Adrenal gland (tissue), 12 donors: ENCODE data around the gene RHO. TPM values are rescaled to one million over a fixed set of nuclear protein-coding genes. Genes with fewer than 3 reads are reported as not detected.
"Not testable (repeated sequence)": the region's sequence is repeated elsewhere in the genome, so short reads cannot be mapped to it uniquely, and the experiment has no call there.

Experiments
- DNase-seq, 7 donors: peaks; one replicate each; pipeline ENCODE4 v3.0.0-alpha.2; 2019 to 2020
- H3K27ac ChIP-seq, 5 donors: fragments of 200-600 bp; sonication (generic) in 4 of 5; 1 replicate in 3 of 5; 2 replicates in 2 of 5; pipeline versions ENCODE4 v1.5.1 to v1.8.0; 2016 to 2020; ENCODE audit warnings: mild to moderate bottlenecking in 1 of 5
- H3K27me3 ChIP-seq: fragments of 200-600 bp; 2 replicates; pipeline ENCODE4 v1.8.0; 2021
- H3K36me3 ChIP-seq, 2 donors: fragments of 200-600 bp; replicated peaks in 1 of 2; 1 replicate in 1 of 2; 2 replicates in 1 of 2; pipeline versions ENCODE4 v1.5.1 to v1.8.0; 2018 to 2022
- H3K4me1 ChIP-seq, 2 donors: fragments of 200-600 bp; replicated peaks in 1 of 2; 1 replicate in 1 of 2; 2 replicates in 1 of 2; pipeline versions ENCODE4 v1.5.1 to v1.8.0; 2018 to 2021
- H3K4me3 ChIP-seq, 4 donors: fragments of 200-600 bp; sonication (generic) in 3 of 4; one replicate each; pipeline ENCODE4 v1.5.1; 2016 to 2018
- H3K9me3 ChIP-seq, 3 donors: fragments of 200-600 bp; sonication (generic) in 1 of 3; replicated peaks in 1 of 3; 1 replicate in 2 of 3; 2 replicates in 1 of 3; pipeline versions ENCODE4 v1.5.1 to v1.8.0; 2016 to 2021
- POLR2A ChIP-seq, 2 donors: fragments of 450-650 bp; IDR thresholded peaks; one replicate each; pipeline ENCODE4 v1.6.1; 2017; ENCODE audit warnings: antibody characterized with exemption in 2 of 2, mild to moderate bottlenecking in 2 of 2, moderate library complexity in 1 of 2
- WGBS, 4 donors: extraction: QIAGEN DNeasy Blood & Tissue Kit in 2 of 4; methylation state at CpG; one replicate each; pipeline versions ENCODE4 v1.1.5 to v1.1.7; 2013 to 2017; 5-methylcytosine and 5-hydroxymethylcytosine counted together
- intact Hi-C, 2 donors: fragments of 100-400 bp; cut with DNase I; formaldehyde crosslinking; loops; one replicate each; pipeline versions ENCODE4 v1.14.1 to v1.15.0; 2022 to 2023
- polyA plus RNA-seq, 3 donors: library from polyadenylated mRNA; stranded (reverse); fragments of 200-250 nt in 2 of 3; fragments of 350-450 nt in 1 of 3; fragmentation: Illumina TruSeq in 1 of 3; extraction: RNeasy Lipid Tissue Mini Kit (QIAGEN cat#74804) in 1 of 3; gene quantifications; one replicate each; pipeline ENCODE4 v1.2.3, GENCODE V29; 2013 to 2014
- total RNA-seq, 9 donors: library from RNA; depleted of rRNA in 4 of 9; stranded (reverse); fragments of >200 nt in 4 of 9; fragments of 120-200 nt in 1 of 9; fragmentation: NEBNext Ultra II Directional in 1 of 9; extraction: Animal tissue kit (Norgen Biotek cat#: 25700) in 1 of 9; gene quantifications; one replicate each; pipeline versions ENCODE4 v1.1.0 to v1.2.4, GENCODE V29; 2013 to 2023
- TF ChIP-seq, protein P1 (sequence below), 6 experiments: fragments of 450-650 bp in 4 of 6; fragments of 200-600 bp in 2 of 6; sonication (generic) in 1 of 6; IDR thresholded peaks; 1 replicate in 5 of 6; 2 replicates in 1 of 6; pipeline versions ENCODE4 v1.5.1 to v1.8.0; 2016 to 2021; ENCODE audit warnings: antibody characterized with exemption in 6 of 6, mild to moderate bottlenecking in 2 of 6, moderate library complexity in 1 of 6
- donor health status: healthy with polysubstance abuse.
- donor health status: Bipolar disorder and iron deficiency.
- donor health status: DM: yes; HTN: yes; CAD: no.
- donor health status: DM: no; HTN: no; CAD: no.
- donor health status: DM: no; HTN: no; CAD: no.
- donor health status: DM: yes; HTN: yes; CAD: no.

Gene RHO
- total and polyA plus RNA-seq, 12 donors, result not detected

GRCh38 chr3:129487183-129487867 is 41.1 kb upstream of the RHO start:
- peaks cover 0 to 7% of the 10 kb centered on the region in 2 donors for H3K36me3 ChIP-seq
- no peak overlapping the region for H3K4me3 ChIP-seq
- intact Hi-C loops, result loop anchor here (5.0 to 10.0 kb wide), 2 partner anchors 120 to 337 kb away; partner anchors contain the start of gene PLXND1 (in 1 of the 2)
- H3K4me1 ChIP-seq, result peaks cover 23 to 34% of the 10 kb centered on the region in 2 donors
- 86 to 95% (median 87%) methylated on average over 5 to 13 of the region's 13 CpGs for WGBS, 4 donors
- no peaks in the 10 kb centered on the region for H3K9me3 ChIP-seq
- peak overlapping the region in 3 of 5 donors; percentile 57 to 94 (median 78) for H3K27ac ChIP-seq
- H3K27me3 ChIP-seq, result no peaks in the 10 kb centered on the region
- DNase-seq, result no peak
- TF ChIP-seq, protein P1, sequence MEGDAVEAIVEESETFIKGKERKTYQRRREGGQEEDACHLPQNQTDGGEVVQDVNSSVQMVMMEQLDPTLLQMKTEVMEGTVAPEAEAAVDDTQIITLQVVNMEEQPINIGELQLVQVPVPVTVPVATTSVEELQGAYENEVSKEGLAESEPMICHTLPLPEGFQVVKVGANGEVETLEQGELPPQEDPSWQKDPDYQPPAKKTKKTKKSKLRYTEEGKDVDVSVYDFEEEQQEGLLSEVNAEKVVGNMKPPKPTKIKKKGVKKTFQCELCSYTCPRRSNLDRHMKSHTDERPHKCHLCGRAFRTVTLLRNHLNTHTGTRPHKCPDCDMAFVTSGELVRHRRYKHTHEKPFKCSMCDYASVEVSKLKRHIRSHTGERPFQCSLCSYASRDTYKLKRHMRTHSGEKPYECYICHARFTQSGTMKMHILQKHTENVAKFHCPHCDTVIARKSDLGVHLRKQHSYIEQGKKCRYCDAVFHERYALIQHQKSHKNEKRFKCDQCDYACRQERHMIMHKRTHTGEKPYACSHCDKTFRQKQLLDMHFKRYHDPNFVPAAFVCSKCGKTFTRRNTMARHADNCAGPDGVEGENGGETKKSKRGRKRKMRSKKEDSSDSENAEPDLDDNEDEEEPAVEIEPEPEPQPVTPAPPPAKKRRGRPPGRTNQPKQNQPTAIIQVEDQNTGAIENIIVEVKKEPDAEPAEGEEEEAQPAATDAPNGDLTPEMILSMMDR (IDR thresholded peaks at IDR 0.05), result no peak
- TF ChIP-seq POLR2A (IDR thresholded peaks at IDR 0.05), result no peak

- intact Hi-C loops, result loop anchor here (5.0 to 10.0 kb wide), 2 partner anchors 119 to 337 kb away; partner anchors contain the start of gene PLXND1 (in 1 of the 2)
- 74 to 94% (median 89%) methylated on average over 3 to 4 of the region's 4 CpGs for WGBS, 4 donors
- not testable (repeated sequence) for DNase-seq, H3K4me3 ChIP-seq, H3K36me3 ChIP-seq, H3K9me3 ChIP-seq, H3K27me3 ChIP-seq
- Histone ChIP-seq H3K27ac (peak overlapping the region in 2 of 5 donors; percentile 78 to 94), H3K4me1 (peaks cover 23 to 34% of the 10 kb centered on the region in 2 donors)
Observed at GRCh38 chr3:129487868-129488335, 40.5 kb upstream of the RHO start.

DNA sequence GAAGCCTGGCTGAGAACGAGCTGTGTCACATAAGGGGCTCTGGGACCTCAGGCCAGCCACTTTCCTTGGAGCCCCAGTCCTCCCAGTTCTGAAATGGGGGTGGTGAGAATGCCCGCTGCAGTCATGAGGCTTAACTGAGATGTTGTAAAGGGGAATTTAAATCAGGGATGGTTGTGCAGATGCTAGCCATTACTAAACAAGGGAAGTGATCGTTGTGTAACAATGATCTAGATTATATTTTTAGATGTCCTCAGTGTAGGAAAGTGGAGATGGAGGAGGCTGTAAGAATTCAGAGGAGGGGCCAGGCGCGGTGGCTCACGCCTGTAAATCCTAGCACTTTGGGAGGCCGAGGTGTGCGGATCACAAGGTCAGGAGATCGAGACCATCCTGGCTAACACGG is 39.2 kb upstream of the RHO start:
- Histone ChIP-seq H3K4me1 (peaks cover 25 to 38% of the 10 kb centered on the region in 2 donors), H3K27ac (peak overlapping the region in 3 of 5 donors; percentile 19 to 89 (median 74))
- intact Hi-C loops, result loop anchor here (5.0 to 10.0 kb wide), 2 partner anchors 118 to 336 kb away; partner anchors contain the start of gene PLXND1 (in 1 of the 2)
- 77 to 92% (median 86%) methylated on average over 10 of the region's 10 CpGs for WGBS, 4 donors
- not testable (repeated sequence) for H3K36me3 ChIP-seq, H3K27me3 ChIP-seq, H3K4me3 ChIP-seq, H3K9me3 ChIP-seq
- peak in 1 of 7 donors; percentile 29 for DNase-seq

GRCh38 chr3:129490273-129490675 is 38.2 kb upstream of the RHO start:
- Histone ChIP-seq H3K4me1 (peaks cover 30 to 38% of the 10 kb centered on the region in 2 donors), H3K4me3 (no peak overlapping the region), H3K27ac (peak overlapping the region in 4 of 5 donors; percentile 63 to 91 (median 84)), H3K9me3 (no peaks in the 10 kb centered on the region), H3K27me3 (no peaks in the 10 kb centered on the region), H3K36me3 (peaks cover 0 to 7% of the 10 kb centered on the region in 2 donors)
- DNase-seq, result peak; percentile 88 to 95 (median 93)
- intact Hi-C loops, result loop anchor here (5.0 to 10.0 kb wide), 2 partner anchors 117 to 335 kb away; partner anchors contain the start of gene PLXND1 (in 1 of the 2)
- WGBS, 4 donors, result 15 to 23% (median 18%) methylated on average over 5 of the region's 5 CpGs
- TF ChIP-seq POLR2A (IDR thresholded peaks at IDR 0.05), result peak in 1 of 2 donors; percentile 28
- TF ChIP-seq, protein P1 (IDR thresholded peaks at IDR 0.05), result peak; percentile 76 to 93 (median 90)

DNA sequence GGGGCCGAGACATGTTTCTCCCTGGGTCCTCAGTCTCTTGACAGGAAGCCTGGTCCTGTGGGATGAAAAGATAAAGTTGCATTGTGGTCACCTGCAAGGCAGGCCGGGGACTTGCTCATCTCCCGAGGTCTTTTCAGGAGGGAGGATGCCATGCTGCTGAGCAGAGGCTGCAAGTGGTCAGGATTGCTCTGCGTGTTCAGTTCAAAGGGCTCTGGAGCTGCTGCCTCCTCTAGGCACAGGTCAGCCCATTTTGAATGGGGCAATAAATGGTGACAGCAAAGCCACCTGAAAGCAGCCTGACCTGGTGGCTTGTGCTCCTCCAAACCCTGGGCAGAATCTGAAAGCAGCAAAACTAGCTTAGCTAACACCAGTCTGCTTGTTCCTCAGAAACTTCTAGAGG is 37.4 kb upstream of the RHO start:
- H3K9me3 ChIP-seq, DNase-seq, H3K4me3 ChIP-seq, H3K36me3 ChIP-seq, H3K27me3 ChIP-seq: not testable (repeated sequence)
- intact Hi-C loops, result loop anchor here (5.0 to 10.0 kb wide), 2 partner anchors 116 to 334 kb away; partner anchors contain the start of gene PLXND1 (in 1 of the 2)
- peak overlapping the region in 4 of 5 donors; percentile 63 to 91 (median 84) for H3K27ac ChIP-seq
- H3K4me1 ChIP-seq, result peaks cover 22 to 30% of the 10 kb centered on the region in 2 donors
- WGBS, 4 donors, result 92 to 98% (median 94%) methylated on average over 4 of the region's 4 CpGs
